Natural killer cell (primary cell): ENCODE results near the gene TBPL2. TPM values are rescaled to one million over a fixed set of nuclear protein-coding genes. Genes with fewer than 3 reads are reported as not detected.
A peak's percentile ranks its signal among the peaks of the same experiment; 100 is the strongest.

Experiments
- ATAC-seq, 3 donors: fragments of 150-1000 bp in 2 of 3; fragments of 200-7000 bp in 1 of 3; cut with Tn5 transposase; 1 replicate in 1 of 3; 2 replicates in 2 of 3; pipeline ENCODE4 v1.10.0; 2021; ENCODE audit warnings: mild to moderate bottlenecking in 2 of 3, moderate library complexity in 2 of 3
- DNase-seq, 2 donors: peaks; one replicate each; pipeline versions ENCODE4 v3.0.0 to v3.0.0-alpha.2; 2013 to 2021; ENCODE audit warnings: mixed read lengths in 1 of 2
- H3K27ac ChIP-seq: one replicate; pipeline ENCODE4 v1.5.1; 2013; ENCODE audit warnings: mild to moderate bottlenecking, low read length
- H3K27me3 ChIP-seq: one replicate; pipeline ENCODE4 v1.6.1; 2013; ENCODE audit warnings: low read length; ENCODE audit not compliant: control insufficient read depth, insufficient read depth
- H3K36me3 ChIP-seq: one replicate; pipeline ENCODE4 v1.6.1; 2013; ENCODE audit warnings: low read length; ENCODE audit not compliant: control insufficient read depth, insufficient read depth
- H3K4me1 ChIP-seq: one replicate; pipeline ENCODE4 v1.6.1; 2013; ENCODE audit warnings: low read length; ENCODE audit not compliant: control insufficient read depth, insufficient read depth
- H3K4me3 ChIP-seq: one replicate; pipeline ENCODE4 v1.5.1; 2013; ENCODE audit warnings: low read length
- H3K9me3 ChIP-seq: one replicate; pipeline ENCODE4 v1.6.1; 2013; ENCODE audit warnings: low read length; ENCODE audit not compliant: control insufficient read depth, insufficient read depth
- H3K27ac Mint-ChIP-seq, 2 donors: one replicate each; pipeline ENCODE4 v1.8.0; 2022; ENCODE audit warnings: mild to moderate bottlenecking in 2 of 2, mixed read lengths in 2 of 2, moderate library complexity in 1 of 2
- H3K27me3 Mint-ChIP-seq, 2 donors: one replicate each; pipeline ENCODE4 v1.8.0; 2022; ENCODE audit warnings: low read depth in 2 of 2, mixed read lengths in 2 of 2
- H3K36me3 Mint-ChIP-seq: one replicate; pipeline ENCODE4 v1.8.0; 2022; ENCODE audit warnings: mixed read lengths
- H3K4me1 Mint-ChIP-seq, 2 donors: one replicate each; pipeline ENCODE4 v1.8.0; 2022; ENCODE audit warnings: mixed read lengths in 2 of 2
- H3K4me3 Mint-ChIP-seq: one replicate; pipeline ENCODE4 v1.8.0; 2022; ENCODE audit warnings: mild to moderate bottlenecking, moderate library complexity, mixed read lengths
- H3K9me3 Mint-ChIP-seq, 2 donors: one replicate each; pipeline ENCODE4 v1.8.0; 2022; ENCODE audit warnings: mixed read lengths in 2 of 2
- WGBS: methylation state at CpG from one replicate; pipeline ENCODE4 v1.1.7; 2013; ENCODE audit warnings: missing lambda C conversion rate; ENCODE audit not compliant: insufficient coverage; 5-methylcytosine and 5-hydroxymethylcytosine counted together
- intact Hi-C: fragments of 100-400 bp; cut with micrococcal nuclease; formaldehyde crosslinking; loops from one replicate; pipeline ENCODE4 v1.14.2; 2022
- total RNA-seq, 4 donors: library from RNA; stranded (reverse); fragments of 120-200 nt in 1 of 4; gene quantifications; one replicate each; pipeline versions ENCODE4 v1.2.3 to v1.2.4, GENCODE V29; 2013 to 2022
- TF ChIP-seq, protein P1 (sequence below): fragments of 200-600 bp; IDR thresholded peaks from one replicate; pipeline ENCODE4 v1.8.0; 2022; ENCODE audit warnings: antibody characterized with exemption

The TBPL2 gene
- total RNA-seq, 3 donors from 2014 or later (not counting 1 experiment from before 2014, with no cell fraction given): not detected

DNA sequence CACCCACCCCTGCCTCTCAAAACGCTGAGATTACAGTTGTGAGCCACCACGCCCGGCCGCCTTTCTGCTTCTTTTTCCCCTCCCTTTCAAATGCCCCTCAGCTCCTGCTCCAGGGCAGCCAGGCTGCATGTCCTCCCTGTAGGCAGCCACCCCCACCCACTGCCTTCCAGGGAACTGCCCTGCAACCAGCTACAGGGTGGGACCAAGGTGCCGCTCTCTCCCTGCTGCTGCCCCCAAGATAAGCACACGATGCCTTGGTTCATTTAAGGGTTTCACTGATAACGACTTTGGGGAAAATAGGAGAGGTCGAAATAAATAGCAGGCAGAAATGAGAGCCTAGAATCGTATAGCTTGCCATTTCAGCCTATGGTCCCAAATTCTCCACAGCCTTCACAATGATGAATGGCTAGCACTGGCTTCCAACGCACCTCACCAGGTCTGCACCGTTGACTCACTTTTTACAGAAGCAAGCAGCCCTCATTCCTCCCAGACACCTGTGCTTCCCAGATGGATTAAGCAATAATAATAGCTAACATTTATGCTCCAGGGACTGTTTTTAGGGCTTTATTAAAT is 69.4 kb downstream of the TBPL2 start:
- Mint-ChIP-seq H3K36me3 (peaks cover 13% of the 10 kb centered on the region), H3K27me3 (no peaks in the 10 kb centered on the region), H3K4me3 (no peak overlapping the region), H3K4me1 (peaks cover 19 to 21% of the 10 kb centered on the region in 2 donors), H3K27ac (peak overlapping the region in 1 of 2 donors; percentile 47), H3K9me3 (no peaks in the 10 kb centered on the region)
- Histone ChIP-seq H3K36me3 (peaks cover 19% of the 10 kb centered on the region), H3K4me1 (peaks cover 17% of the 10 kb centered on the region), H3K4me3 (no peak overlapping the region), H3K9me3 (no peaks in the 10 kb centered on the region), H3K27ac (no peak overlapping the region), H3K27me3 (no peaks in the 10 kb centered on the region)
- DNase-seq (no peak), ATAC-seq (no peak)
- intact Hi-C loops: no loop called here
- TF ChIP-seq, protein P1, sequence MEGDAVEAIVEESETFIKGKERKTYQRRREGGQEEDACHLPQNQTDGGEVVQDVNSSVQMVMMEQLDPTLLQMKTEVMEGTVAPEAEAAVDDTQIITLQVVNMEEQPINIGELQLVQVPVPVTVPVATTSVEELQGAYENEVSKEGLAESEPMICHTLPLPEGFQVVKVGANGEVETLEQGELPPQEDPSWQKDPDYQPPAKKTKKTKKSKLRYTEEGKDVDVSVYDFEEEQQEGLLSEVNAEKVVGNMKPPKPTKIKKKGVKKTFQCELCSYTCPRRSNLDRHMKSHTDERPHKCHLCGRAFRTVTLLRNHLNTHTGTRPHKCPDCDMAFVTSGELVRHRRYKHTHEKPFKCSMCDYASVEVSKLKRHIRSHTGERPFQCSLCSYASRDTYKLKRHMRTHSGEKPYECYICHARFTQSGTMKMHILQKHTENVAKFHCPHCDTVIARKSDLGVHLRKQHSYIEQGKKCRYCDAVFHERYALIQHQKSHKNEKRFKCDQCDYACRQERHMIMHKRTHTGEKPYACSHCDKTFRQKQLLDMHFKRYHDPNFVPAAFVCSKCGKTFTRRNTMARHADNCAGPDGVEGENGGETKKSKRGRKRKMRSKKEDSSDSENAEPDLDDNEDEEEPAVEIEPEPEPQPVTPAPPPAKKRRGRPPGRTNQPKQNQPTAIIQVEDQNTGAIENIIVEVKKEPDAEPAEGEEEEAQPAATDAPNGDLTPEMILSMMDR: no peak
- WGBS: 84% methylated on average over 11 of the region's 11 CpGs

DNA sequence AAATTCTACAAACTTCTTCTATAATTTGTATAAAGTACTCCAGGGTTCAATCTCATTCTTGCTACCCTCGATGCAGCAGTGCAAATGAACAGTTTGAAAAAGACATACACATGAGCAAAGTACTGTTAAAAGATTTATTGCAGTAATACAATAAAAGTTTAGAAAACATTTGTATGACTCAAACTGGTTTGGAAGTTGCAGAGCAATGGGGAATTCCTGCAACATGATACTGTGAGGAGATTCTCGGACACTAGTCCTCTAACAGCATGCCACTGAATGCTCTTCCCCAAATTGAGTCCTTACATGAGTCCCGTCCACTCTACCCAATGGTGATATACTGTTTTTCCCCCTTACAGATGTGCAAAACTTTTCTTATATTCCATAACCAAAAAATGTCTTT is 74.1 kb downstream of the TBPL2 start:
- ATAC-seq: no peak
- H3K27ac Mint-ChIP-seq: peak overlapping the region in 1 of 2 donors; percentile 33
- no peak for DNase-seq

More for the DNA sequence above, 74.1 kb downstream of the TBPL2 start:
- 92% methylated on average over 3 of the region's 3 CpGs for WGBS
- Mint-ChIP-seq H3K4me3 (no peak overlapping the region), H3K36me3 (peaks cover 8% of the 10 kb centered on the region), H3K4me1 (peaks cover 0 to 5% of the 10 kb centered on the region in 2 donors), H3K27me3 (no peaks in the 10 kb centered on the region), H3K9me3 (no peaks in the 10 kb centered on the region)
- no peaks in the 10 kb centered on the region for H3K9me3 ChIP-seq
- TF ChIP-seq, protein P1: no peak
- intact Hi-C loops: no loop called here
- no peak overlapping the region for H3K27ac ChIP-seq
- H3K4me3 ChIP-seq: no peak overlapping the region
- no peaks in the 10 kb centered on the region for H3K4me1 ChIP-seq
- H3K27me3 ChIP-seq: no peaks in the 10 kb centered on the region
- H3K36me3 ChIP-seq: peaks cover 22% of the 10 kb centered on the region

Other genes with a start within 250 kb of the TBPL2 start
- 1 to 10 TPM in 1 of 3 donors, under 1 TPM in 2; 0.15 to 1.9 (median 0.54) TPM for gene DLGAP5, start 249.0 kb downstream of the TBPL2 start, total RNA-seq
- gene FBXO34, start 169.2 kb downstream of the TBPL2 start, total RNA-seq: 10 to 100 TPM; 34.7 to 39.3 (median 36.6) TPM
- gene ATG14, start 28.8 kb downstream of the TBPL2 start, total RNA-seq: 10 to 100 TPM; 18.1 to 23.1 (median 20.5) TPM
- 10 to 100 TPM; 63.1 to 96.7 (median 72.8) TPM for gene KTN1, start 139.6 kb upstream of the TBPL2 start, total RNA-seq